Keratinocyte (primary cell): Measurements from ENCODE around the gene PTN. TPM values are rescaled to one million over a fixed set of nuclear protein-coding genes. Genes with fewer than 3 reads are reported as not detected.

Experiments used
- DNase-seq: peaks from one replicate; pipeline ENCODE4 v3.0.0-alpha.2; 2011; ENCODE audit warnings: low read depth, missing footprints, low spot score
- FAIRE-seq: peaks from 2 replicates; lab custom pipeline; 2011; peaks lifted over from hg19 to GRCh38; lab: Jason Lieb, UNC
- H2AFZ ChIP-seq: 2 replicates; pipeline ENCODE4 v1.6.0; 2012; ENCODE audit warnings: low read length, control low read depth, inconsistent platforms; ENCODE audit not compliant: control insufficient read depth
- H3K27ac ChIP-seq: 2 replicates; pipeline ENCODE4 v1.5.1; 2011; ENCODE audit warnings: low read length; ENCODE audit not compliant: control insufficient read depth, insufficient read depth
- H3K27me3 ChIP-seq: 3 replicates; pipeline ENCODE4 v1.6.0; 2011; ENCODE audit warnings: low read length; ENCODE audit not compliant: control insufficient read depth, insufficient read depth; ENCODE audit errors: extremely low read depth
- H3K36me3 ChIP-seq, 2 experiments: 2 replicates in 1 of 2; 3 replicates in 1 of 2; pipeline ENCODE4 v1.5.1; 2011; ENCODE audit warnings: low read length in 2 of 2, mild to moderate bottlenecking in 1 of 2; ENCODE audit not compliant: control insufficient read depth in 2 of 2, insufficient read depth in 2 of 2; ENCODE audit errors: extremely low read depth in 1 of 2
- H3K4me1 ChIP-seq: 3 replicates; pipeline ENCODE4 v1.5.1; 2011; ENCODE audit warnings: low read length; ENCODE audit not compliant: control insufficient read depth, insufficient read depth; ENCODE audit errors: extremely low read depth
- H3K4me2 ChIP-seq: 3 replicates; pipeline ENCODE4 v1.6.0; 2011; ENCODE audit warnings: low read depth, low read length; ENCODE audit not compliant: control insufficient read depth, insufficient read depth; ENCODE audit errors: extremely low read depth
- H3K4me3 ChIP-seq, 3 experiments: fragments of 200-600 bp in 1 of 3; sonication (generic) in 1 of 3; 2 replicates in 2 of 3; 3 replicates in 1 of 3; pipeline ENCODE4 v1.5.1; 2011 to 2016; ENCODE audit warnings: low read length in 3 of 3, mild to moderate bottlenecking in 3 of 3, control low read depth in 2 of 3, inconsistent platforms in 1 of 3, low read depth in 1 of 3, mixed read lengths in 1 of 3, mixed run types in 1 of 3, moderate library complexity in 1 of 3; ENCODE audit not compliant: control insufficient read depth in 2 of 3, insufficient read depth in 2 of 3; ENCODE audit errors: extremely low read depth in 1 of 3
- H3K79me2 ChIP-seq: 2 replicates; pipeline ENCODE4 v1.6.0; 2012; ENCODE audit warnings: low read length; ENCODE audit not compliant: control insufficient read depth, insufficient read depth
- H3K9ac ChIP-seq: 3 replicates; pipeline ENCODE4 v1.6.0; 2011; ENCODE audit warnings: low read length; ENCODE audit not compliant: control insufficient read depth, insufficient read depth; ENCODE audit errors: extremely low read depth
- H3K9me1 ChIP-seq: 3 replicates; pipeline ENCODE4 v1.6.0; 2011; ENCODE audit warnings: low read length; ENCODE audit not compliant: control insufficient read depth, insufficient read depth; ENCODE audit errors: extremely low read depth
- H3K9me3 ChIP-seq: 2 replicates; pipeline ENCODE4 v1.5.1; 2012; ENCODE audit warnings: low read depth, low read length; ENCODE audit not compliant: control insufficient read depth
- H4K20me1 ChIP-seq: 3 replicates; pipeline ENCODE4 v1.6.0; 2011; ENCODE audit warnings: low read length; ENCODE audit not compliant: control insufficient read depth, insufficient read depth; ENCODE audit errors: extremely low read depth
- CTCF ChIP-seq, 3 experiments: IDR thresholded peaks in 1 of 3; conservative IDR thresholded peaks in 1 of 3; optimal IDR thresholded peaks in 1 of 3; 2 replicates in 2 of 3; 3 replicates in 1 of 3; pipeline versions ENCODE3 to v1.5.1; 2011; ENCODE audit warnings: low read length in 3 of 3, mild to moderate bottlenecking in 3 of 3, moderate library complexity in 2 of 3, control low read depth in 1 of 3, inconsistent platforms in 1 of 3; ENCODE audit not compliant: insufficient read depth in 2 of 3; ENCODE audit errors: extremely low read depth in 1 of 3
- EZH2 ChIP-seq: IDR thresholded peaks from one replicate; pipeline ENCODE4 v1.6.1; 2012; ENCODE audit warnings: inconsistent platforms, mild to moderate bottlenecking, low read length, moderate library complexity
- dilution Hi-C: fragments of 300-500 bp; cut with MboI; formaldehyde crosslinking; loops from one replicate; pipeline ENCODE4 v1.7.0; 2020; ENCODE audit warnings: low sequenced_read_pairs; ENCODE audit not compliant: extremely low pct_ligation_motif_present
- polyA plus RNA-seq, 5 experiments: library from polyadenylated mRNA; depleted of rRNA in 3 of 5; stranded (reverse) in 3 of 5; stranded (forward) in 1 of 5; unstranded in 1 of 5; fragments of >200 nt; gene quantifications; 1 replicate in 1 of 5; 2 replicates in 3 of 5; 3 replicates in 1 of 5; pipeline versions ENCODE4 v1.2.1 to v1.2.3, GENCODE V29; 2011 to 2012; ENCODE audit warnings: missing spikeins in 2 of 5, low read depth in 1 of 5, low replicate concordance in 1 of 5

The PTN gene
- polyA plus RNA-seq, 1 donor (not counting 4 experiments of a cell fraction or from before 2014, with no cell fraction given) = not detected

DNA sequence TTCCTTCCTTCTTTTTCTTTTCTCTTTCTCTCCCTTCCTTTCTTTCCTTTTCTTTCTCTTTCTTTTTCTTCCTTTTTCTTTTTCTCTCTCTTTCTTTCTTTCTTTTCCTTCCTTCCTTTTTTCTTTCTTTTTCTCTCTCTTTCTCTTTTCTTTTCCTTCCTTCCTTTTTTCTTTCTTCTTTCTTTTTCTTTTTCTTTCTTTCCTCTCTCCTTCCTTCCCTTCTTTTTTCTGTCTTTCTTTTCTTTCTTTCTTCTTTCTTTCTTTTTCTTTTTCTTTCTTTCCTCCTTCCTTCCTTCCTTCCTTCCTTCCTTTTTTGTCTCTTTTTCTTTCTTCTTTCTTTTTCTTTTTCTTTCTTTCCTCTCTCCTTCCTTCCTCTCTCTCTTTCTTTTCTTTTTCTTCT is 136.8 kb downstream of the PTN start:
- no peak for FAIRE-seq
- Histone ChIP-seq H3K4me1 (no peaks in the 10 kb centered on the region), H3K4me3 (no peak overlapping the region), H3K27me3 (no peaks in the 10 kb centered on the region), H3K27ac (no peak overlapping the region), H3K9me1 (no peaks in the 10 kb centered on the region), H3K79me2 (no peaks in the 10 kb centered on the region), H3K36me3 (no peaks in the 10 kb centered on the region), H3K9me3 (no peaks in the 10 kb centered on the region), H4K20me1 (no peaks in the 10 kb centered on the region), H3K4me2 (no peak overlapping the region), H2AFZ (no peak overlapping the region), H3K9ac (no peak overlapping the region)
- dilution Hi-C loops = no loop called here
- TF ChIP-seq CTCF (optimal IDR thresholded peaks at IDR 0.05 in 1 of 3, IDR thresholded peaks at IDR 0.05 in 1 of 3, conservative IDR thresholded peaks at IDR 0.05 in 1 of 3; ENCODE audit: extremely low read depth in 1 of 3, insufficient read depth in 2 of 3, low read length in 3 of 3) = no peak
- TF ChIP-seq EZH2 = no peak
- DNase-seq = no peak

DNA sequence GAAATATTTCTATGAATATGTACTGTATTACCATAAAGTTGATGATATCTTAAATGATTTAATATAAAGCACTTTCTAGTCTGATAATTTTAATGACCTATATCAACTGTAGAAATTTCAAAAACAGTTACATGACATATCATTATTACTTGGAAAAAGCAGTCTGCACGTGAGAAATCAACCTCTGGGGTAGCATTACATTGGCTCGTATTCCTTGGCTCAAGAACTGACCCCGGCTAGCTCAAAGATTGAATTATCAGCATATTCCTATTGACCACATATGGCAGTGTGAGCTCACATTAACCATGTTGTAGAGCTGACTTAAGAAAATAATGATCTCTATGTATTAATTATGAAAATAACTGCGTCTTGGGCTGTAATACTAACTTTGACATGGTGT is 139.3 kb downstream of the PTN start:
- TF ChIP-seq EZH2 = no peak
- no peak for TF ChIP-seq CTCF (optimal IDR thresholded peaks at IDR 0.05 in 1 of 3, IDR thresholded peaks at IDR 0.05 in 1 of 3, conservative IDR thresholded peaks at IDR 0.05 in 1 of 3; ENCODE audit: extremely low read depth in 1 of 3, insufficient read depth in 2 of 3, low read length in 3 of 3)
- no peak overlapping the region for H3K4me2 ChIP-seq
- no peaks in the 10 kb centered on the region for H3K9me1 ChIP-seq
- H3K4me1 ChIP-seq = no peaks in the 10 kb centered on the region
- no peak for FAIRE-seq
- H3K27ac ChIP-seq = no peak overlapping the region
- no peak overlapping the region for H3K4me3 ChIP-seq
- H3K9me3 ChIP-seq = no peaks in the 10 kb centered on the region
- no peaks in the 10 kb centered on the region for H3K27me3 ChIP-seq
- no peaks in the 10 kb centered on the region for H4K20me1 ChIP-seq
- no peak for DNase-seq
- no peaks in the 10 kb centered on the region for H3K36me3 ChIP-seq
- H3K9ac ChIP-seq = no peak overlapping the region
- H3K79me2 ChIP-seq = no peaks in the 10 kb centered on the region
- dilution Hi-C loops = no loop called here
- H2AFZ ChIP-seq = no peak overlapping the region
